SIG-M5 (cell line): ENCODE data around the gene RPS21.

Source experiments
- DNase-seq: peaks from one replicate; lab custom pipeline; 2025; lab: John Stamatoyannopoulos, UW

Gene RPS21

DNA sequence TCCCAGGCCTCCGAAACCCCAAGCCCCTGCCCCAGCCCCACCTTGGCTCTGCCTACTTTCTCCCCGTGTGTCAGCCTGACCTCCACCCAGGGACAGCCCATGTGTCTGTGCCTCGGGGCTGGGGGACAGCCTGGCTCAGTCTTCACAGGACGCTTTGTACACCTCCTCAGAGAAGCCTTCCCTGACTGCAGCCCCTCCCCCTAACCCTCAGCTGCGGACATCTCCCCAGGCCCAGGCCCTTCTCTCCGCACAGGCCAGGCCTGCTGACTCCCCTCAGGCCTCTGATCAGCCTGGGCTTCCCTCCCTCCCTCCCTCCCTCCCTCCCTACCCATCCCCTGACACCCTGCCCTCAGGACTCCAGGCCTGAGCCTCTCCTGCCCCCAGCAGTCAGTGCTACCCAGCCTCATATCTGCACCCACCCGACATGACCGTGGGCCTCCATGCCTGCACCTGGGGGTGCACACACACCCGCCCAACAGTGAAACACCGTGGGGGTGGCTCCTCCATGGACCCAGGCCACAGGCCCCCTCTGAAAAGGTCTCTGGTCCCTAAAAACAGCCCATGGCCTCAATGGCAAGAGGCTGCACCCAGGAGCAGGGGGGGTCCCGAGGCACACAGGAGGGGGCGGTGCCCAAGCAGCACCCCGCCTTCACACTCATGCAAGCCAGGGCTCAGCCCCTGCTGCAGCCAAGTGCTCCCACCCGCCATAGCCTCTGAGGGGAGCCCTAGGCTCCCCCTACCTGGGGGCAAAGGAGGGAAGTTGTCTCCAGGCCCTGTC lies 32.7 kb upstream of the RPS21 start:
- no peak for DNase-seq

DNA sequence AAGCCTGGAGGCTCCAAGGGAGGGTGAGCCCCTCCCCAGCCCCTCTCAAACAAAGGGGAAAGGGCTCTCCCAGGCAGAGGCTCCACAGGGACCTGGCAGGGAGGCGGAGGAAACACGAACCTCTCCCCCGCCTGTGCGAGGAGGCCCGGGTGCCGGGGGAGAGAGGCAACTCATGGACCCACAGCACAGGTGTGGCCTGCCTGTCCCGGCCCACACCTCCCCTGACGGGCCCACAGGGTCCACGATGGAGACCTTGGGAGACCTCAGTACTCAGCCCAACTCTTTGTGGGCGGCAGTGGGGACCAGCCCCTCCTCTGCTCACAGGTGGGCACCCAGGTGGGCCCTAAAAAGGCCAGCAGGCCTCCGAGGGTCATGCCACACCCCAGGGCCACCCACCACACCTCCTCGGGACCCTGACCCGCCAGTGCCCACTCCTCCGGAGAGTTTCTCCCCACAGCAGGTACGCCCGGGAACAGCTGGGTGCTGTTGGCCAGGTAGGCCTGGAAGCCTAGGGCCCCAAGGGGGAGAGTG lies 32.0 kb upstream of the RPS21 start:
- no peak for DNase-seq

DNA sequence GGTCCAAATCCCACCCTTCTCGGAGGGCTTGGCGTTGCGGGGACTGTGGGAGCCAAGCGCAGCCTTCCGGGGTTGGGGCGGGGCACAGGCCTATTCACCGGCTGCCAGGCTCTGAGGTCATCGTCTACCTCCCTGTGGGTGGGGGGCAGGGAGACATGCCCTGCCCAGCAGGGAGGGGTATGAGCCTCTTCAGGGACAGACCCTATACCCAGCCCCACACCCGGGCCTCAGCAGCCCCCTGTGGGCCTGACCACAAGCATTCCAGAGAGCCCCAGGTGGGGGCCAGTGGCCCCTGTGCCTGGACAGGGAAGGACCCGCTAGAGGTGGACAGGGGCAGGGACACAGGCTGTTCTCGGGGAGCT lies 31.4 kb upstream of the RPS21 start:
- DNase-seq = no peak

DNA sequence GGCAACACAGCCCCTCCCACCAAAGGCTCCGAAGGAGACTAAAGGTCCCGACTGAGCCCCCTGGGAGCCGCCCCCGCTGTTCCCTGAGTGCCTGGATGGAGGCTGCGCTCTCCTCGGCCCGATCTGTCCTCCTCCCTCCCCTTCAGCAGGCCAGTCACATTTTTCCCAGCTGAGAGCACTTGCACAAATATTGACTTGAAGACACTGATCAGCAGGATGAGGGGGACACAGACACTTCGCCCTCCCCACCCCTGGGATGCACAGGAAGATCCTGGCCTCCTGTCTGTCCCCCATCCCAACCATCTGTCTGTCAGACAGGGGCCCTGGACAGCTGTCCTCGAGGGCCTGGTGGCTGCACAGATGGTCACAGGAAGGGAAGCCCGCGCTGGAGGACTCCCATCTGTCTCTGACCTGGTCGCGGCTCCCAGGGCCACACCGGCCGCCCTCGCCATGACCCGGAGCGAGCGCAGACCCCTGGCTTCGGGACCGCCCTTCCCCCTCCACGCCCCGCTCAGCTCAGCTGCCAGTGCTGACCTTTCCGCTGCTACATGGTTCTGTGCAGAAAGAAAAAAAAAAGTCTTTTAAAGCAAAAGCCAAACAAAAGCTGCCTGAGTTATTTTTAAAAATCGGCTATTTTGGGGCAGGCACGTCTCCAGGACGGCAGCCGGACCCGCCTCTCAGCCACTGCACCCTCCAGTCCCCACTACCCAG lies 30.9 kb upstream of the RPS21 start:
- no peak for DNase-seq

DNA sequence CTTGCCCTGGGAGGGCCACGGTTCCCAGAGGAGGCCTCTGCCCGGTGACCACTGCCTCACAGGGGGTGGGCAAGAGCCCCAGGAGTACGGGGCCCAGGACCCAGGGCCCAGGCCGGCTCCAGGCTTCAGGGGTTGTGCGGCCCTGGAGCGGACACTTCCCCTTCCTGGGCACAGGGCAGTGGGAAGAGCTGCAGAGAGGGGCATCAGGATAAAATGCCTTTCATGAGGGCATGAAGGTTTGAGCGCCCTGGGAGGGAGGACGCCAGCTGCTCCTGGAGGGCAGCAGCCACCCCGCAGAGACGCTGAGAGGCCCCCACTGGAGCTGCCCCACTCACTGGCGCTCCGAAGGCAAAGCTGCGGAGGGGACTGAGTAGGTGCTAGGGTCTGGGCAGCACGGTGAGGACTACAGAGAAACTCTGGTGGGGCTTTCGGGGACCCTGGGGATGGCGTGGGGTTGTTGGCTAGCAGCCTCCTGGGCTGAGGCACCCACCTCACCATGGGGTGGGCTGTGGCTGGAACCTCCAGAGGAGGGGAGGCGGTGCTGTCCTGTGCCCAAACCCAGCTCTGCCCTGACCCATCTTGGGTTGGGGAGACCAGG lies 30.2 kb upstream of the RPS21 start:
- DNase-seq = no peak

DNA sequence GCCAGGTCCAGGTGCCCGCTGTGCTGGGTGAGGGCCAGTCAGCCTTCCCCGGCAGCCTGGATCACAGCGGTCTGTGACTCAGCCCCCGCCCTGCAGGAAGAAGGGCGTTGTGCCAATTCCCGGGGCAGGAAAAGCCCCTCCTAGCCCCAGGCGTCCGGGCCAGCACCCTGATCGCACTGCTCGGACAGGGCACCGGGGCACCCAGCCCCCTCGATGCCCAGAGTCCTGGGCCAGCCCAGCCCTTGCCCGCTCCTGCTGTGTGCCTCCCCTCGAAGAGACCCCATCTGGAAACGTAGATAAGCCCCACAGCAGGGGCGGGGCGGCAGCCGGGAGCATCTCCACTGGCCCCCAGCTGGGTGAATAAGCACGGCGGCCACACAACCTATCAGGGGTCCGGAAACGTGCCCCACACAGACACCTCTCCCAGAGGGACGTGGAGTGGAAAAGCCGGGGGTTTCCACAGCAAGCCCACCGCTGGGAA lies 29.7 kb upstream of the RPS21 start:
- no peak for DNase-seq

DNA sequence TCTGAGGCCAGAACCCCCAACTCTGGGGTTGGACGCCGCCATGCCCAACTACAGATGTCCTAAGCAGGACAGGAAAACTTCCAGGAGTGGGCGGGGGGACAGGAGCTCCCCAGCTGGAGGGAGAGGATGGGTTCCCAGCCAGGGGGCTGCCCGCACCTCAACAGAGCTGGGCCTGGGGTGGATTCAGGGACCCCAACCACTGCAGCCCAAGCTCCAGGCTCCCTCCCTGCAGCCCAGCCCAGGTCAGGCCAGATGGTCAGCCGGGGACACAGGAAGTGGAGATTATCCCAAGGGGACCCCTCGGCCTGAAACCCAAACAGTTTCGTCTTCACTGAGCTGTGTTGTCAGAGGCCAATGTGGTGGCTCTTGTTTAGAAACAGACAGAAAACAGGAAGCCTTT lies 29.2 kb upstream of the RPS21 start:
- DNase-seq = no peak

DNA sequence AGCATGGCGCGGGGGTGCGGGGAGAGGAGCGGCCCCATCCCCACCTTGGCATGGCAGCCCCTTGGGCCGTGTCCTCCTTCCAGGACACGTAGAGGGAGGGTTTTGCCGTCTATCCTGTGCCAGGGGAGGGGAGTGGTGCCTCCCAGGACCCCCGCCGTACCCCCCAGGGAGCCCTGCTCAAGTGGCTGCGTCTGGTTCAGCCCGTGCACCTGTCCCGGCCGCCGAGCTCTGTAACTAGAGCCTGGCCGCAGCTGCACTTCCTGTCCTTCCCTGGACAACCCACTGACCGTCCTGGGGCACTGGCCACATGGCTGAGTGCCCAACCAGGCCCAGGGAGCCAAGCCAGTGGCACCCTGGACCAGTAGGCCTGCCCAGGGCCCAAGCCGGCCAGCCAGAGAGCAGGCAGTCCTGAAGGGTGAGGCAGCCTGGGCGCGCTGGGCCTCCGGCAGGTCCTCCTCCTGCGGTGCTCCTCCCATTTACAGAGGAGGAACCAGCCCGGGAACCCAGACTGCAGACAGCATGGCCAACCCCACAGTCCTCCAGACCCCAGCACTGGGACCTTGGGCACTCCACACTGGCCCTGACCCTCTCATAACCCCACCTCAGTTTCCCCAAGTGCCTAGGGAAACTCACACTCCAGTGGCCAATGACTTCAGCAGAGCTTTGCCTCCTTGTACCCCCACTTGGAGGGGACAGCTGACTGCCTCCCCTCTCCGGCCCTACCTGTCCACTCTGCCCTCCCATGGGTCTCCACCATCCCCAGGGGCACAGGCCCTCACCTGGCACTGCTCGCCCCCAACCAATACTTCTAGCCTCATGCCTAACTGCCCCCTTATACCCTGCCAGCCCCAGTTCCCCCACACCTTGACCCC lies 28.5 kb upstream of the RPS21 start:
- DNase-seq = no peak

DNA sequence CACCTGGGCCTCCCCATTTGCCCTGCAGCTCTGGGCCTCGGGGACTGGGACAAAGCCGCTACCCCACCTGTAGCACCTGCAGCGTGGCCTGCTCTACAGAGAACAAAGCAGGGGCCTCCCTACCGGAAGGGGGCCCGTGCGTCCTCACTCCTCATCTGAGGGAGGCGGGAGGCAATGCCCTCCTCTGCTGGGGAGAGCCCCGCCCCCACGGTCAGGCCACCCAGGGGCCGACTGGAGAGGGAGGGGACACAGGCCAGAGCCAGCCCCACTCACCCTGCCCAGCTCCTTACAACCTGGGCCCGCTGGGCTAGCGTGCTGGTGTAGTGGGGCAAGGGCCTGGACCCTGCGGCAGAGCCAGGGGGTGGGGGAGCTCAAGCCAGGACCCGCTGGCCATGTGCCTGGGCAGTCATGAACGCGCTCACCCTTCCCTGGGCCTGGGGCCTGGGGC lies 27.8 kb upstream of the RPS21 start:
- DNase-seq = no peak

DNA sequence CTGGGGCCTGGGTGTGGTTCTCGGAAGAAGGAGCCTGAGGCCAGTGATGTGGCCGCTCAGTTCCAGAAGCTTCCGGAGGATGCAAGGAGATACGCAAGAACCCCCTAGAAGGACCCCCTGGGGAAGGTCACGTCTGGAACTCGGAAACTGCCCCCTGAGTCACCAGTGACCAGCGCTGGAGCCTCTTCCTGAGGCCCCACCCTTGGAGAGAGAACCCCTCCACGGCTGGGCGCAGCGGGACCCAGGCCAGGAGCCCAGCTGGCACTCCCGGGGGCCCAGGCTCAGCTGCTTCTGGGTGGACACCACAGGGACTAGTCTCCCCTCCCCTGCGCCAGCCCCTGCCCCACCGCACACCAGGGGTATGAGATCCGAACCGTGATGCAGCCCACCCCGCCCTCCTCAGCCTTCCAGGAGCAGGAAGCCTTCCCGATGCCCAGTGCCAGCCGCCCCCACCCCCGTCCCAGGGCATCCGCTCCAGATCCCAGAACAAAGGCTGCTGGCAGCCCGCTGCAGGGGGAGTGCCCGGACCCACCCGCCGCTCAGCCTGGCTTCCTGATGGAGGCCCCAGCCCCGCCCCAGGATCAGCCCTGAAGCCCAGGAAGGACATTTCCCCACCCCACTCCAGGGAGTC lies 27.3 kb upstream of the RPS21 start:
- no peak for DNase-seq

DNA sequence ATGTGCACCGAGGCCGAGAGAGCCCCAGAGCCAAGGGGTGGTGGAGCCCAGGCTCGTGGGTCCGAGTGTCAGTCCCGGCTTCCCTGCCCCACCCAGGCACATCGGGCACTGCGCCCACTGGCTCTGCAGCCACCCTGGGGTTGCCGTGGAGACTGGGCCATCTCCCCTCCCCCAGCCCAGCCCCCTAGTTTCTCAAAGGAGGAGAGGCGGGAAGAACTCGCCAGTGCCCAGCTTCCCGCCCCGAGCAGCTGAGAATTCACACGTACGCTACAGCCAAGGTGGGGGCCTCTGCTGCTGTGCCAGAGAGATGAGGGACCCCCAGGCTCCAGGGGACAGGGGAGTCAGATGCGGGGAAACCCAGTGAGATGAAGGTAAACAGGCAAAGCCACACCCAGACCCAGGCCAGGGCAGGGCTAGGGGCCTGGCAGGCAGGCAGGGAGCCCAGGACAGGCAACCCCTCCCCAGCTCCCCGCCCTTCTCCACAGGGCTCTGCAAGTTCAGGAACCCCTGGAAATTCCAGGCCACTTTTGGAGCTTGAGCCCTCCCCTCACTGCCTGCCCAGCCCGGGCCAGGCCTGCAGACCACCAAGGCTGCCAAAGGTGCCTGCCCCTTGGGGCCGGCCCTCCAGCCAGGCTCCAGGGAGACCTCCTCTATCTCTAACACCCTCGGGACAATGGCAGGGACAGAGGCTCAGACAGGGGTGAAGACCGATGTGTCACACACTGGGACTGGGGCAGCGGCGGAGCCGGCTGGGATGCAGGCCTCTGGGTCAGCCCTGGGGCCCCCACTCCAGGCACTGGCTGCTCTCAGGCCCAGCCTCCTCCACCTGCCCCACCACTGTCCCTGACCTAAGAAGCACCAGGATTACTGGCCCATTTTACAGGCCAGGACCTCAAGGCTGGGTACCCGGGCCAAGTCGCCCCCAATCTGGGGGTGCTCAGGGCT lies 25.8 kb upstream of the RPS21 start:
- no peak for DNase-seq

DNA sequence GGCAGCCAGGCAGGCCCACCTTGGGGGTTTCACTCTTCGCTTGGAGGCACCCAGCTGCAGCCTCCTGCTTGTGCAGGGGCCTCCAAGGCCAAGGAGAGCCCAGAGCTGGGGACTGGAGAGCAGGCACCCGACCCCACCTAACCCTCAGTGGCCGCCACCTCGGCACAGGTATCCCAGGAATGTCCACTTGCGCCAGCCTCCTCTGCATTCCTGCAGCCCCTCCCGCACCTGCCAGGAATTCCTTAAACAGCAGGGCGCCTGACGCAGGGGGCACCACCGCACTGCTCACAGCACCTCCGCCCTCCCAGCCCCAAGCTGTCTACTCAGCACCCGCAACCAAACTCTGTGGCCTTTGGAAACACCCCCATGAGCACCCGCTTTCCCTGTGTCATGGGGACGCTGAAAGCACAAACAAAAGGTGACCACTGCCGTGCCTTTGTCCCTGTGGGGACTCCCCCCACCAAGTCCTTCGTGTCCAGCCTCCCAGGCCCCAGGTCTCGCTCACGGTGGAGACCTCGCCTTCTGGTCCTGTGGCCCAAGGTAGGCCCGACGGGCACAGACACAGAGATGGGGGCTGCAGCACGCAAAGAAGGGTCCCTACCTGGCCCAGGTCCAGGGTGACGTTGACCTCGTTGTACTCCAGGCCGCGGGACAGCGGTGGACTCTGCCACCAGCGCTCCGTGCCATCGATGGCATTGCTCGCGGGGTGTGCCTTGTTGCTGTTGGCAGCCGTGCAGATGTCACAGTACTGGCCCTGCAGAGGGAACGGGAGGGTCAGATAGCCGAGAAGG lies 24.9 kb upstream of the RPS21 start:
- DNase-seq = no peak

DNA sequence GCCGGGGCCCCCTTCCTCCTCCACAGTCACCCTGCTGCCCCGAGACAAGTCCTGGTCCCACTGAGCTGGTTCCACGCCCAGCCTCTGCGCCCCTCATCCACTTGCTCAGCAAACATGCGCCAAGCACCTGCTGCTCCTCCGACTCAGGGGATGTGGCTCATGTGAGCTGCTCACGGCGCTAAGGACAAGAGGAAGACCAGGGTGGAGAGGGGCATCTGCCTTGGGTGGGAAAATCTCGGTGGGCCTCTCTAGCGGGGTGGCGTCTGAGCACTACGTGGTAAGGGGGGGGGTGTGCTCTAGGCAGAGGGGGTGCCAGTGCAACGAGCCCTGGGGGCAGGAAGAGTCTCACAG lies 24.3 kb upstream of the RPS21 start:
- DNase-seq = no peak

DNA sequence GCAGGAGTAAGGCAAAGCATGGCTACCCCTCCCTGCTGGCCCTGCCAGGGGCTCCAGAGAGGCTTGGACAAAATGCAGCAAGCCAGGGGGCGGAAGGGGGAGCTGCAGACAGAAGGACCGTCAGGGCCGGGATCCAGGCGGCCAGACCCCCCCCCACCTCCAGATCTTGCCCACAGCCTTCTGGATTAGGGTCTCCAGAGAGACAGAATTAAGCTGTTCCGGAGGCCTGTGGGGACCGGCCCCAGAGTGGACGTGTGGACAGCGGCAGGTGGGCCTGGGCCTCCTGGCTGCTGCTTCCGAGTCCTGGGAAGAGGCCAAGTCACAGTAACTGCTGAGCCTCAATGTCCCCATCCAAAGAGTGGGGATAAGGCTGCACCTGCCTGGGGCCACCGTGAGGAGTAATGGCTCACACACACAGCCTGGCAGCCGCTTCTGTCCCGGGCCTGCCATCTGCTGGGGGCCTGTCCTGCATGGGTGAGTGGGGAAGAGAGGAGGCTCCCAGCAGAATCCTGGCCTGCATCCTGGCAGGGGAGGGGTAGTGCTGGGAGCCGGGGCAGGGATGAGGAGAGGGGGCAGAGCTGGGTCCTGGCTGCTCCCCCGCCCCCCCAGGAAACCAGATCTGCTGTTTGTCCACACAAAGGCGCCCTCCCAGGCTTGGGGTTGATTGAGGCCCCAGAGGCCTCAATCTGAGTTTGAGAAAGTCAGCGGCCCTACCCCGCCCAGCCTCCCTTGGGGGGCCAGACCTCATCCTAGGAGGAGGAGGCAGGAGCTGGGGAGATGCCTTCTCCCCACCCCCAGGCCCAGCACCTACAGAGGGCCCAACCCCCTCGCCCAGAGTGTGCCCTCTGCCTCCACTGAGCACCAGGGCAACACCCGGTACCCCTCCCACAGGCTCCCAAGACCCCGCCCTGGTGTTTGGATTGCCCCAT lies 23.6 kb upstream of the RPS21 start:
- DNase-seq = no peak

DNA sequence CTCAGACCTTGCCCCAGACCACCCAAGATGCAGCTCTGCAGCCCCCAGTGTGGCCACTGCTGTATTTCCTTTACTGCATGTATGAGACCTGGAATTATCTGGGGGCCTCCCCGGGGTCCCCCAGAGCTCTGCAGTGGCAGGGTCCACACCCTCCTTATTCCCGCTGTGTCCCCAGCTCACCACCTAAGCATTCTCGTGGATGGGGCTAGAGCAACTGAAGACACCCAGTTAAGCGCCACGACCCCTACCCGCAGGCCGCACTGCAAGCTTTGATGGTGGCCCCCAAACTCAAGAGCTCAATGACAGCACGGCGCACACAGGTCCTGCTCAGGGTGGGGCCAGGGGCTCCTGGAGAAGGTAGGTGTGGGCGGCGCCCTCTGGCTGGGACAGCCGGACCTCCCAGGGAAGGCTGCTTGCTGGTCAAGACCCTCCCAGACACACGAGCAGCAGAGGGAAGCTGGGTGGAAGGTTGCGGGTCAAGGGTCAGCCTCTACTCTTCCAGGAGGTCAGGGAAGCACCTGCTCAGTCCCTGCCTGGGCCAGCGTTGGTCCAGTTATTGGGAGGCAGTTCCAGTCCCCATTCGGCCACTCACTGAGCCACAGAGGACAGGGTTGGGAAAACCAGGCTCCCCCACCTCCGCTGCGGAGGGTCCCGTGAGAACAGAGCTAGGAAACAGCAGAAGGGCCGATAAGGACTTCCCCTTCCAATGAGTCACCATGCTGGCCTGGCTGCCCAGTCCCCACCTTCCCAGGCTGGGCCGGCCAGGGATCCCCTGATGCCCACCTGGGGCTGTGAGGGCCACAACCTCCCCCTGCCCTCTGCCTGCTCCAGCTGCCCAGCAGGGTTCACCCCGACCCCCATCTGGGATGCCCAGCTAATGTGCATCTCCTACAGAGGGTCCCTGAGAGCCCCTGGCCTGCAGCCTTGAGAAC lies 22.7 kb upstream of the RPS21 start:
- no peak for DNase-seq

DNA sequence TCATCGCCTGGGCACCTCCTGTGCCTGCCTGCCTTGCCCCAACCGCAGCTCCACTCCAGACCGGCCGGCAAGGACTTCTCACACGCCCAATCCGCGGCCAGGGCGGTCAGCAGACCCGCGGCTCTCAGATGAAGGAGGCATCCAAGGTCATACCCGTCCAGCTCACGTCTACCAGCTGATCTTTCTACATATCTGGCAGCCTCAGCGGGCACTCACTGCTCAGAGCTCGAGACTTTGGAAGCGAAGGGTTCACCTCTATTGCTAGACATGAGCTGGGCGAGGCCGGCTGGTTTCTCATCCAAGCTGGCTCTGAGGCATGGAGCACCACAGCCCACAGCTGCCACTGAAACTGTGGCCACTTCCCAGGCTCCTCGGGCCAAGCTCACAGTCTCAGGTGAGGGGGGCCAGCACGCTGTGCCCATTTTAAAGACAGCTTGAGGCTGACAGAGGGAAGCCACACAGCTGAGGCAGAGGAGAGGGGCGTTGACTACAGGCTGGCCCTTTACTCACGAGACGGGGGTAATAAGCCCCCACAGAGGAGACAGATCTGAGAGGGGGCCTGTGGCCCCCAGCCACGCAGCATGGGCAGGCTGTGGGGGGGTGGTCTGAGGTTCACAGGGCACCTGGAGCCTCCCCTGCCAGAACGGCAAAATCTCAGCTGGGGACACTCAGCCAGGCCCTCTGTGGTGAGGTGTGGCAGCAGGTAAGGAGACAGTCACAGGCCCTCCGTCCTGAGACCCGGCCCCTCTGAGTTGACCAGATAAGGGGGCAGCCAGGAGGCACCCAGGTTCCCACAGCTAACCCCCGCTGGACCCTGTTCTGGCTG lies 21.8 kb upstream of the RPS21 start:
- DNase-seq = no peak
